ENCODE results near the gene PLGLB1. TPM values are rescaled to one million over a fixed set of nuclear protein-coding genes. Genes with fewer than 3 reads are reported as not detected.
"Not testable (repeated sequence)": the region's sequence is repeated elsewhere in the genome, so short reads cannot be mapped to it uniquely, and the experiment has no call there.

Gene PLGLB1
- polyA plus RNA-seq, 3 donors = 0.42 to 5.4 TPM; not detected in 1

DNA sequence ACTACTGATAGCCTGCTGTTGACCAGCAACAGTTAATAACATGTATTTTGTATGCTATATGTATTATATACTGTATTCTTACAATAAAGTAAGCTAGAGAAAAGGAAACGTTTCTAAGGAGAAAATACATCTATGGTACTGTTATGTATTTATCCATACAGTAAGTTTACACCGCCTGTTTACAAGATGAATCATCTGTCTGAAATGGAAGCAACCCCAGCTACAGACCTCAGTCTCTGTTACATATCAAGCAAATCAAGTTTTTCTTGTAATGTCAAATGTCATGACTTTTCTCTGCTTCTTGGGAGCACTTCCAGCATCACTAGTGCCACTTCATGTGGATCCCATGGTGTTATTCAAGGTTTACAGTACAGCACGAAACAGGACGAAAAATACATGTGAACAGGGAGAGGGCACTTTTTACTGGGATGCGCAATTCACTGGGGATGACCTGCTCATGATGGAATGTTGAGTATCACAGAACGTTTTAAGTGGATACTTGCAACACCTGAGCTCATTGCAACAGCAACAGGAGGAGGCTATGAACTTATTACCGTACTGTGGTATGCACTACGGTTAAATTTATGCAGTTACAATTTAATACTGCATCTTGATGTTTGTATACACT is 2.5 kb upstream of the PLGLB1 start:
- H3K4me3 ChIP-seq (replicated peaks in 1 of 3; ENCODE audit: low read depth in 2 of 3, low read length in 3 of 3); DNase-seq; H3K9me3 ChIP-seq (replicated peaks in 1 of 2; ENCODE audit: control insufficient read depth in 1 of 2, insufficient read depth in 1 of 2, low read length in 2 of 2); H3K27ac ChIP-seq (ENCODE audit: low read depth in 1 of 2, low read length in 2 of 2); H3K27me3 Mint-ChIP-seq (ENCODE audit: low read depth in 3 of 3); H4K20me1 ChIP-seq (ENCODE audit: insufficient read depth, low read length); H3K4me1 Mint-ChIP-seq; intact Hi-C loops (cut with micrococcal nuclease); H3K36me3 Mint-ChIP-seq; H3K36me3 ChIP-seq (replicated peaks in 1 of 2; ENCODE audit: control insufficient read depth in 1 of 2, insufficient read depth in 2 of 2, low read length in 2 of 2); H3K27ac Mint-ChIP-seq; H3K27me3 ChIP-seq (ENCODE audit: control insufficient read depth in 2 of 2, insufficient read depth in 2 of 2, low read length in 2 of 2); H3K79me2 ChIP-seq (ENCODE audit: insufficient read depth, low read length); H3K9me3 Mint-ChIP-seq; H3K9ac ChIP-seq (ENCODE audit: insufficient read depth, low read length, poor library complexity, severe bottlenecking); H2AFZ ChIP-seq (ENCODE audit: insufficient read depth, low read depth, low read length, poor library complexity, severe bottlenecking); H3K4me1 ChIP-seq (ENCODE audit: control insufficient read depth in 1 of 2, insufficient read depth in 2 of 2, low read length in 2 of 2); H3K4me2 ChIP-seq (replicated peaks; ENCODE audit: extremely low read depth, low read length, poor library complexity, severe bottlenecking); H3K4me3 Mint-ChIP-seq: not testable (repeated sequence)
- WGBS (ENCODE audit: insufficient coverage) = no CpG with 5 or more reads among the region's 8 CpGs

DNA sequence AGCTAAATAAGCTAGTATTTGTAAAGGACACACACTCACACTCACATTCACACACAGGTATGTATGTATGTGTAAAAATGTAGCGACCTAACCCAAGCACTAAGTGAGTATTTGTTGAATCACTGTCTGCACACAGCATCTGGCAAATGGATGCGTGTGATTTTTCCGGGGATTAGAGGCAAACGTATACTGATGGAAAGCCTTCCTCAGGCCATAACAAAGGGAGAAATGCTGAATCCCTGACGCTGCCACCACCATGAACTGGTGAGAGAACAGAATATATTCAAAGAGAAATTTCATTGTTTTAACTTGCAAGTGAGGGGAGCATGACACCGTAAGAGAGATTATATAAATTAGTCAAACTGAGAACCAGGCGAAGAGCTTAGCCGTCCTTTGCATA is 601 bp downstream of the PLGLB1 start:
- not testable (repeated sequence) for H3K4me3 Mint-ChIP-seq; H3K27me3 Mint-ChIP-seq (ENCODE audit: low read depth in 3 of 3); H3K4me1 Mint-ChIP-seq

GRCh38 chr2:87019053-87019452 is 2.6 kb downstream of the PLGLB1 start:
- H3K9me3 ChIP-seq (replicated peaks in 1 of 2; ENCODE audit: control insufficient read depth in 1 of 2, insufficient read depth in 1 of 2, low read length in 2 of 2); H3K9me3 Mint-ChIP-seq; H3K79me2 ChIP-seq (ENCODE audit: insufficient read depth, low read length); H4K20me1 ChIP-seq (ENCODE audit: insufficient read depth, low read length); DNase-seq; H3K36me3 ChIP-seq (replicated peaks in 1 of 2; ENCODE audit: control insufficient read depth in 1 of 2, insufficient read depth in 2 of 2, low read length in 2 of 2); H3K4me2 ChIP-seq (replicated peaks; ENCODE audit: extremely low read depth, low read length, poor library complexity, severe bottlenecking); H2AFZ ChIP-seq (ENCODE audit: insufficient read depth, low read depth, low read length, poor library complexity, severe bottlenecking); H3K27me3 Mint-ChIP-seq (ENCODE audit: low read depth in 3 of 3); H3K4me3 Mint-ChIP-seq; H3K27ac ChIP-seq (ENCODE audit: low read depth in 1 of 2, low read length in 2 of 2); H3K36me3 Mint-ChIP-seq; intact Hi-C loops (cut with micrococcal nuclease); H3K9ac ChIP-seq (ENCODE audit: insufficient read depth, low read length, poor library complexity, severe bottlenecking); H3K4me1 ChIP-seq (ENCODE audit: control insufficient read depth in 1 of 2, insufficient read depth in 2 of 2, low read length in 2 of 2); H3K4me1 Mint-ChIP-seq; H3K27me3 ChIP-seq (ENCODE audit: control insufficient read depth in 2 of 2, insufficient read depth in 2 of 2, low read length in 2 of 2); H3K4me3 ChIP-seq (replicated peaks in 1 of 3; ENCODE audit: low read depth in 2 of 3, low read length in 3 of 3); H3K27ac Mint-ChIP-seq: not testable (repeated sequence)
- no CpG with 5 or more reads among the region's 9 CpGs for WGBS (ENCODE audit: insufficient coverage)

More for the DNA sequence above, 601 bp downstream of the PLGLB1 start:
- intact Hi-C loops (cut with micrococcal nuclease); H3K36me3 Mint-ChIP-seq; H3K27ac Mint-ChIP-seq; H3K4me2 ChIP-seq (replicated peaks; ENCODE audit: extremely low read depth, low read length, poor library complexity, severe bottlenecking); H3K4me3 ChIP-seq (replicated peaks in 1 of 3; ENCODE audit: low read depth in 2 of 3, low read length in 3 of 3); H2AFZ ChIP-seq (ENCODE audit: insufficient read depth, low read depth, low read length, poor library complexity, severe bottlenecking); H3K9me3 Mint-ChIP-seq; H3K79me2 ChIP-seq (ENCODE audit: insufficient read depth, low read length); H3K36me3 ChIP-seq (replicated peaks in 1 of 2; ENCODE audit: control insufficient read depth in 1 of 2, insufficient read depth in 2 of 2, low read length in 2 of 2); H3K27me3 ChIP-seq (ENCODE audit: control insufficient read depth in 2 of 2, insufficient read depth in 2 of 2, low read length in 2 of 2); H3K9me3 ChIP-seq (replicated peaks in 1 of 2; ENCODE audit: control insufficient read depth in 1 of 2, insufficient read depth in 1 of 2, low read length in 2 of 2); H3K4me1 ChIP-seq (ENCODE audit: control insufficient read depth in 1 of 2, insufficient read depth in 2 of 2, low read length in 2 of 2); H4K20me1 ChIP-seq (ENCODE audit: insufficient read depth, low read length); H3K9ac ChIP-seq (ENCODE audit: insufficient read depth, low read length, poor library complexity, severe bottlenecking); H3K27ac ChIP-seq (ENCODE audit: low read depth in 1 of 2, low read length in 2 of 2); DNase-seq: not testable (repeated sequence)
- no CpG with 5 or more reads among the region's 8 CpGs for WGBS (ENCODE audit: insufficient coverage)

- H3K27ac Mint-ChIP-seq; H2AFZ ChIP-seq (ENCODE audit: insufficient read depth, low read depth, low read length, poor library complexity, severe bottlenecking); H3K4me3 ChIP-seq (replicated peaks in 1 of 3; ENCODE audit: low read depth in 2 of 3, low read length in 3 of 3); H3K36me3 ChIP-seq (replicated peaks in 1 of 2; ENCODE audit: control insufficient read depth in 1 of 2, insufficient read depth in 2 of 2, low read length in 2 of 2); H3K36me3 Mint-ChIP-seq; H3K4me1 ChIP-seq (ENCODE audit: control insufficient read depth in 1 of 2, insufficient read depth in 2 of 2, low read length in 2 of 2); H3K4me1 Mint-ChIP-seq; H3K9me3 ChIP-seq (replicated peaks in 1 of 2; ENCODE audit: control insufficient read depth in 1 of 2, insufficient read depth in 1 of 2, low read length in 2 of 2); H3K9me3 Mint-ChIP-seq; H3K4me2 ChIP-seq (replicated peaks; ENCODE audit: extremely low read depth, low read length, poor library complexity, severe bottlenecking); H3K9ac ChIP-seq (ENCODE audit: insufficient read depth, low read length, poor library complexity, severe bottlenecking); H3K79me2 ChIP-seq (ENCODE audit: insufficient read depth, low read length); H4K20me1 ChIP-seq (ENCODE audit: insufficient read depth, low read length); intact Hi-C loops (cut with micrococcal nuclease); H3K4me3 Mint-ChIP-seq; H3K27ac ChIP-seq (ENCODE audit: low read depth in 1 of 2, low read length in 2 of 2); H3K27me3 Mint-ChIP-seq (ENCODE audit: low read depth in 3 of 3); DNase-seq; H3K27me3 ChIP-seq (ENCODE audit: control insufficient read depth in 2 of 2, insufficient read depth in 2 of 2, low read length in 2 of 2): not testable (repeated sequence)
- WGBS (ENCODE audit: insufficient coverage) = no CpG with 5 or more reads among the region's 9 CpGs
Measured at GRCh38 chr2:87014489-87015169, 7.0 kb downstream of the PLGLB1 start.

All from CD14-positive monocyte (primary cell).